HepG2 (cell line): Measurements from ENCODE around the gene RPS6KC1. TPM values are rescaled to one million over a fixed set of nuclear protein-coding genes. Genes with fewer than 3 reads are reported as not detected.

Source experiments
- ASH2L ChIP-seq: fragments of 300-600, 200-600 bp; sonication (generic); IDR thresholded peaks from 2 replicates; pipeline ENCODE4 v1.7.0; 2017; ENCODE audit warnings: low read depth, mild to moderate bottlenecking, moderate library complexity, mixed read lengths, low read length; ENCODE audit not compliant: insufficient read length
- EEA1 ChIP-seq: sonication (generic); formaldehyde crosslinking; IDR thresholded peaks from 2 replicates; pipeline ENCODE4 v1.5.1; 2020; ENCODE audit warnings: mild to moderate bottlenecking, missing genetic modification reagents, borderline replicate concordance
- FOSL2 ChIP-seq: sonication (generic); formaldehyde crosslinking; IDR thresholded peaks from 2 replicates; pipeline ENCODE4 v1.4.0; 2020; ENCODE audit warnings: missing genetic modification reagents
- GFI1 ChIP-seq: sonication (generic); formaldehyde crosslinking; IDR thresholded peaks from 2 replicates; pipeline ENCODE4 v1.5.0; 2020; ENCODE audit warnings: missing genetic modification reagents, mild to moderate bottlenecking, borderline replicate concordance
- KAT2B ChIP-seq: fragments of 150-350 bp; IDR thresholded peaks from 2 replicates; pipeline ENCODE4 v1.6.1; 2014; ENCODE audit warnings: low read depth, low read length, borderline replicate concordance
- MTA1 ChIP-seq: sonication (generic); formaldehyde crosslinking; IDR thresholded peaks from 2 replicates; pipeline ENCODE4 v1.4.0; 2020; ENCODE audit warnings: missing genetic modification reagents, mild to moderate bottlenecking, borderline replicate concordance
- MYNN ChIP-seq: sonication (generic); formaldehyde crosslinking; IDR thresholded peaks from 2 replicates; pipeline ENCODE4 v1.4.0; 2020; ENCODE audit warnings: mild to moderate bottlenecking, low read depth, missing genetic modification reagents
- NFIB ChIP-seq: sonication (generic); formaldehyde crosslinking; IDR thresholded peaks from 2 replicates; pipeline ENCODE4 v1.9.0; 2021; ENCODE audit warnings: missing genetic modification reagents, mild to moderate bottlenecking, borderline replicate concordance
- NR2C2 ChIP-seq: sonication (generic); formaldehyde crosslinking; IDR thresholded peaks from 2 replicates; pipeline ENCODE4 v1.4.0; 2020; ENCODE audit warnings: missing genetic modification reagents, mild to moderate bottlenecking, moderate library complexity, borderline replicate concordance
- NRL ChIP-seq: sonication (generic); formaldehyde crosslinking; IDR thresholded peaks from 2 replicates; pipeline ENCODE4 v1.5.0; 2020; ENCODE audit warnings: missing genetic modification reagents, mild to moderate bottlenecking, moderate library complexity, borderline replicate concordance
- RFX5 ChIP-seq: IDR thresholded peaks from 2 replicates; pipeline ENCODE4 v1.6.1; 2011; ENCODE audit warnings: low read depth, low read length, improper control_type of control experiment
- SALL2 ChIP-seq: sonication (generic); formaldehyde crosslinking; IDR thresholded peaks from 2 replicates; pipeline ENCODE4 v1.8.1; 2023; ENCODE audit warnings: mild to moderate bottlenecking, missing genetic modification reagents, inconsistent platforms
- SPEN ChIP-seq: sonication (generic); formaldehyde crosslinking; IDR thresholded peaks from 2 replicates; pipeline ENCODE4 v1.5.1; 2020; ENCODE audit warnings: low read depth, mild to moderate bottlenecking, missing genetic modification reagents
- SRY ChIP-seq: sonication (generic); formaldehyde crosslinking; IDR thresholded peaks from 2 replicates; pipeline ENCODE4 v1.8.0; 2022; ENCODE audit warnings: mild to moderate bottlenecking, missing genetic modification reagents
- ZNF317 ChIP-seq: sonication (generic); formaldehyde crosslinking; IDR thresholded peaks from 2 replicates; pipeline ENCODE4 v1.5.0; 2020; ENCODE audit warnings: mild to moderate bottlenecking, missing genetic modification reagents
- ZNF644 ChIP-seq: IDR thresholded peaks from 2 replicates; pipeline ENCODE4 v1.6.1; 2016; ENCODE audit warnings: low read depth
- ZSCAN29 ChIP-seq: sonication (generic); formaldehyde crosslinking; conservative IDR thresholded peaks from 2 replicates; pipeline ENCODE4 v1.4.0; 2020; ENCODE audit warnings: mild to moderate bottlenecking, missing genetic modification reagents
- polyA plus RNA-seq, 8 experiments: library from polyadenylated mRNA; depleted of rRNA in 3 of 8; stranded (reverse) in 7 of 8; unstranded in 1 of 8; fragments of >200 nt; fragmentation: Illumina TruSeq in 4 of 8; extraction: Trizol in 4 of 8; gene quantifications; 2 replicates each; pipeline versions ENCODE4 v1.2.1 to v1.2.3, GENCODE V29; 2011 to 2016; ENCODE audit warnings: low read depth in 4 of 8, missing spikeins in 1 of 8, mixed read lengths in 1 of 8; ENCODE audit not compliant: insufficient read depth in 1 of 8
- total RNA-seq, 5 experiments: library from RNA; depleted of rRNA; stranded (reverse); fragments of >200 nt; fragmentation: Illumina TruSeq; extraction: Trizol; gene quantifications; 2 replicates each; pipeline ENCODE4 v1.2.3, GENCODE V29; 2016; ENCODE audit warnings: low read depth in 1 of 5
- TF ChIP-seq, protein P1 (sequence below): sonication (generic); formaldehyde crosslinking; IDR thresholded peaks from 2 replicates; pipeline ENCODE4 v1.5.0; 2020; ENCODE audit warnings: missing genetic modification reagents
- TF ChIP-seq, protein P2 (sequence below): sonication (generic); formaldehyde crosslinking; IDR thresholded peaks from 2 replicates; pipeline ENCODE4 v1.4.0; 2020; ENCODE audit warnings: missing genetic modification reagents
- TF ChIP-seq, protein P3 (sequence below): sonication (generic); formaldehyde crosslinking; IDR thresholded peaks from 2 replicates; pipeline ENCODE4 v1.5.1; 2020; ENCODE audit warnings: missing genetic modification reagents, mild to moderate bottlenecking, borderline replicate concordance
- TF ChIP-seq, protein P4 (sequence below): sonication (generic); formaldehyde crosslinking; IDR thresholded peaks from 2 replicates; pipeline ENCODE4 v1.5.1; 2020; ENCODE audit warnings: mild to moderate bottlenecking, missing genetic modification reagents, borderline replicate concordance
- TF ChIP-seq, protein P5 (sequence below): IDR thresholded peaks from 2 replicates; pipeline ENCODE4 v1.6.1; 2016; ENCODE audit warnings: missing compliant biosample characterization, missing genetic modification reagents, borderline replicate concordance

RPS6KC1 gene
- total and polyA plus RNA-seq, 2 of the 13 experiments (the other 11 are each of a cell fraction or from before 2014, with no cell fraction given), result 11.0 to 25.2 TPM

DNA sequence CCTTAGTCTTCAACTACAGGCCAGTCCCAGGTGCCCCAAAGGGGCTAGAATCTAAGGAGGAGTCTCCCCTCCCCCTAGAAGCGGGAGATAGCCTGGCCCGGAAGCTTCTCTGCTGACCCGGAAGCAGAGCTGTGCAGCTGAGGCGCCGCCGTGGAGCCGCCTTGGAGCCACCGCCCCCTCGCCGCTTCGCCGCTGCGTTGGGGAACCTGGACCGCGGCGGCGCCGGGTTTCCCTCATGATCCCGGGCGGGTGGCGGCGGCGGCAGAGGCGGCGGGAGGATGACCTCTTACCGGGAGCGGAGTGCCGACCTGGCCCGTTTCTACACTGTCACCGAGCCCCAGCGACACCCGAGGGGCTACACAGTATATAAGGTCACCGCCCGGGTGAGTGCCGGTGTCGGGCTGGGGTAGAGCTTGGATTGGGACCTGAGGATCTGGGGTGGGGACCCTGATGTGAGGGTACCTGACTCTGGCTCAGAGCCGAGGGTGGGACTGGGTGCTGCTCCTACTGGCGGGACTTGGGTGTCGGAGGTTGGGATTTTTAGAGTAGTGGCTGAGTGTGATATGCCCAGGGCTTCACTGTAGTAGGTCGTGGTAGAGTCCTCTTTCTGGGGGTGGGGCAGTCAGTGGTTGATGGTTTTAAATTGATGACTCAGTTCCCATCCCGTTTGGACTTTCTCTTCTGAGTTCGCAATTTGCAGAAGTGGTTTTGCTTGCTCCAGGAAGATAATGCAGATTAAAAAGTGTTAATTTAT is at the start of gene RPS6KC1 (continued):
- TF ChIP-seq, protein P1, sequence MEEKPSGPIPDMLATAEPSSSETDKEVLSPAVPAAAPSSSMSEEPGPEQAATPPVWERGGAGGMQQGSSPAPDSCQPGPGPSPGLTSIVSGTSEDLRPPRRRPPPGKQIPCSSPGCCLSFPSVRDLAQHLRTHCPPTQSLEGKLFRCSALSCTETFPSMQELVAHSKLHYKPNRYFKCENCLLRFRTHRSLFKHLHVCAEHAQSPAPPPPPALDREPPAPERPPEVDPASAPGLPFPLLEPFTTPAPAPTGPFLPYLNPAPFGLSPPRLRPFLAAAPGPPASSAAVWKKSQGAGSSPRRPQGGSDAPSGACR (CRISPR knock-in tag), result no peak; the same call in 1 of the 2 replicates
- TF ChIP-seq RFX5 (no peak), ASH2L (peak; percentile 92), SALL2 (CRISPR knock-in tag) (no peak), NR2C2 (CRISPR knock-in tag) (peak; percentile 100), MYNN (CRISPR knock-in tag) (no peak), KAT2B (no peak), ZSCAN29 (CRISPR knock-in tag) (peak; percentile 83; the same call in 1 of the 2 replicates), EEA1 (no peak), SRY (CRISPR knock-in tag) (peak; percentile 61; the same call in 1 of the 2 replicates), NRL (no peak; the same call in 1 of the 2 replicates), ZNF317 (CRISPR knock-in tag) (0 out of 2 replicates have a peak, but pooled peaks have one; percentile 4), NFIB (CRISPR knock-in tag) (no peak), GFI1 (CRISPR knock-in tag) (peak; percentile 76), SPEN (CRISPR knock-in tag) (no peak; the same call in 1 of the 2 replicates), FOSL2 (CRISPR knock-in tag) (peak; percentile 73), ZNF644 (no peak), MTA1 (peak; percentile 73; the same call in 1 of the 2 replicates)
- TF ChIP-seq, protein P2, sequence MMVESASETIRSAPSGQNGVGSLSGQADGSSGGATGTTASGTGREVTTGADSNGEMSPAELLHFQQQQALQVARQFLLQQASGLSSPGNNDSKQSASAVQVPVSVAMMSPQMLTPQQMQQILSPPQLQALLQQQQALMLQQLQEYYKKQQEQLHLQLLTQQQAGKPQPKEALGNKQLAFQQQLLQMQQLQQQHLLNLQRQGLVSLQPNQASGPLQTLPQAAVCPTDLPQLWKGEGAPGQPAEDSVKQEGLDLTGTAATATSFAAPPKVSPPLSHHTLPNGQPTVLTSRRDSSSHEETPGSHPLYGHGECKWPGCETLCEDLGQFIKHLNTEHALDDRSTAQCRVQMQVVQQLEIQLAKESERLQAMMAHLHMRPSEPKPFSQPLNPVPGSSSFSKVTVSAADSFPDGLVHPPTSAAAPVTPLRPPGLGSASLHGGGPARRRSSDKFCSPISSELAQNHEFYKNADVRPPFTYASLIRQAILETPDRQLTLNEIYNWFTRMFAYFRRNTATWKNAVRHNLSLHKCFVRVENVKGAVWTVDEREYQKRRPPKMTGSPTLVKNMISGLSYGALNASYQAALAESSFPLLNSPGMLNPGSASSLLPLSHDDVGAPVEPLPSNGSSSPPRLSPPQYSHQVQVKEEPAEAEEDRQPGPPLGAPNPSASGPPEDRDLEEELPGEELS (CRISPR knock-in tag), result 0 out of 2 replicates have a peak, but pooled peaks have one; percentile 25
- TF ChIP-seq, protein P3, sequence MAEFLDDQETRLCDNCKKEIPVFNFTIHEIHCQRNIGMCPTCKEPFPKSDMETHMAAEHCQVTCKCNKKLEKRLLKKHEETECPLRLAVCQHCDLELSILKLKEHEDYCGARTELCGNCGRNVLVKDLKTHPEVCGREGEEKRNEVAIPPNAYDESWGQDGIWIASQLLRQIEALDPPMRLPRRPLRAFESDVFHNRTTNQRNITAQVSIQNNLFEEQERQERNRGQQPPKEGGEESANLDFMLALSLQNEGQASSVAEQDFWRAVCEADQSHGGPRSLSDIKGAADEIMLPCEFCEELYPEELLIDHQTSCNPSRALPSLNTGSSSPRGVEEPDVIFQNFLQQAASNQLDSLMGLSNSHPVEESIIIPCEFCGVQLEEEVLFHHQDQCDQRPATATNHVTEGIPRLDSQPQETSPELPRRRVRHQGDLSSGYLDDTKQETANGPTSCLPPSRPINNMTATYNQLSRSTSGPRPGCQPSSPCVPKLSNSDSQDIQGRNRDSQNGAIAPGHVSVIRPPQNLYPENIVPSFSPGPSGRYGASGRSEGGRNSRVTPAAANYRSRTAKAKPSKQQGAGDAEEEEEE (CRISPR knock-in tag), result no peak
- TF ChIP-seq, protein P4, sequence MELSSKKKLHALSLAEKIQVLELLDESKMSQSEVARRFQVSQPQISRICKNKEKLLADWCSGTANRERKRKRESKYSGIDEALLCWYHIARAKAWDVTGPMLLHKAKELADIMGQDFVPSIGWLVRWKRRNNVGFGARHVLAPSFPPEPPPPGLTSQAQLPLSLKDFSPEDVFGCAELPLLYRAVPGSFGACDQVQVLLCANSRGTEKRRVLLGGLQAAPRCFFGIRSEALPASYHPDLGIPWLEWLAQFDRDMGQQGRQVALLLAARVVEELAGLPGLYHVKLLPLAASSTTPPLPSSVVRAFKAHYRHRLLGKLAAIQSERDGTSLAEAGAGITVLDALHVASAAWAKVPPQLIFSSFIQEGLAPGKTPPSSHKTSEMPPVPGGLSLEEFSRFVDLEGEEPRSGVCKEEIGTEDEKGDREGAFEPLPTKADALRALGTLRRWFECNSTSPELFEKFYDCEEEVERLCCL, result no peak
- TF ChIP-seq, protein P5, sequence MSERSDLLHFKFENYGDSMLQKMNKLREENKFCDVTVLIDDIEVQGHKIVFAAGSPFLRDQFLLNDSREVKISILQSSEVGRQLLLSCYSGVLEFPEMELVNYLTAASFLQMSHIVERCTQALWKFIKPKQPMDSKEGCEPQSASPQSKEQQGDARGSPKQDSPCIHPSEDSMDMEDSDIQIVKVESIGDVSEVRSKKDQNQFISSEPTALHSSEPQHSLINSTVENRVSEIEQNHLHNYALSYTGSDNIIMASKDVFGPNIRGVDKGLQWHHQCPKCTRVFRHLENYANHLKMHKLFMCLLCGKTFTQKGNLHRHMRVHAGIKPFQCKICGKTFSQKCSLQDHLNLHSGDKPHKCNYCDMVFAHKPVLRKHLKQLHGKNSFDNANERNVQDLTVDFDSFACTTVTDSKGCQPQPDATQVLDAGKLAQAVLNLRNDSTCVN, result no peak
